ENCODE results near the gene NOXA1. TPM values are rescaled to one million over a fixed set of nuclear protein-coding genes. Genes with fewer than 3 reads are reported as not detected.

The NOXA1 gene
- total RNA-seq, 3 donors from 2014 or later = 0.34 to 0.82 (median 0.46) TPM

- H3K36me3 Mint-ChIP-seq (ENCODE audit: insufficient read depth) = peaks cover 2% of the 10 kb centered on the region
- no peaks in the 10 kb centered on the region for H3K9me3 Mint-ChIP-seq
- H3K27me3 Mint-ChIP-seq (ENCODE audit: low read depth) = no peaks in the 10 kb centered on the region
- peaks cover 15% of the 10 kb centered on the region for H3K4me1 Mint-ChIP-seq (ENCODE audit: low read depth)
- ATAC-seq (peak; percentile 48 to 67), DNase-seq (no peak)
- peak overlapping the region; percentile 60 for H3K4me3 Mint-ChIP-seq
Observed at GRCh38 chr9:137417161-137418021, 5.8 kb upstream of the NOXA1 start.

DNA sequence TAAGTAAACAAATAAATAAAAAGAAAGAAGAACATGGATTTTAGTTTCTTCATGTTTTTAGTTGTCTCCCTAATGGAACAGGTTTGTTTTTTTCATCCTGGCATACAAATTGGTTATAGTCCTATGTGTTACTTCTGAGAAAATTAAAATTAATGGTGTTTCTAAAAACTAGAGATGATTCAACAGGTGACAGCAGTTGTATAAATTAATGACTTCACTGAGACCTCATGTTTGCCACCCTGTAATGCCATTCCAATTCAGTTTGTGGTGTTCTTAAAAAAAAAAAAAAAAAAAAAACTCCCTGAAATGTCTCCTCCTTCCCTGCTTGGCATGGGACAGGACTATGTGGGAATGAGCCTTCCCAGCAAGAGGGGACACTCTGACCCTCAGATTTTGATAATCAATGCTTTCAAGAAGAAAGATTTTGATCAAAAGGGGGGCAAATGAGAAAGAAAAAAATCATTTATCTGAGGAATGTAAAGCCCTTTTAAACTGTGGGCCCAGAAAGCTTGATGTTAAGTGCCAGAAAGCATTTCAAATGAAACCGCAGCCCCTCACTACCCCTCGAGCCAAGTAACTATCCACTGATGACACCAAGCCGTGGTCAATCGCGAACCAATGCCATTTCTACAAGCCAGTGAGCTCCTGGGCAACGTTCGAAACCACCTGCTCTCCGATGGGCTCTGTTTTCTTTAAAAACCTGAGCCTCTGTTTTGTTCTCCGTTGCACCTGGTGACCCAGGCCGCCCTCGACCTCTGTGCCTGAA is 1.2 kb upstream of the NOXA1 start:
- peaks cover 17% of the 10 kb centered on the region for H3K4me1 Mint-ChIP-seq (ENCODE audit: low read depth)
- peak overlapping the region; percentile 82 for H3K4me3 Mint-ChIP-seq
- no peaks in the 10 kb centered on the region for H3K9me3 Mint-ChIP-seq
- ATAC-seq = no peak
- no peaks in the 10 kb centered on the region for H3K36me3 Mint-ChIP-seq (ENCODE audit: insufficient read depth)
- H3K27me3 Mint-ChIP-seq (ENCODE audit: low read depth) = no peaks in the 10 kb centered on the region
- DNase-seq = no peak

DNA sequence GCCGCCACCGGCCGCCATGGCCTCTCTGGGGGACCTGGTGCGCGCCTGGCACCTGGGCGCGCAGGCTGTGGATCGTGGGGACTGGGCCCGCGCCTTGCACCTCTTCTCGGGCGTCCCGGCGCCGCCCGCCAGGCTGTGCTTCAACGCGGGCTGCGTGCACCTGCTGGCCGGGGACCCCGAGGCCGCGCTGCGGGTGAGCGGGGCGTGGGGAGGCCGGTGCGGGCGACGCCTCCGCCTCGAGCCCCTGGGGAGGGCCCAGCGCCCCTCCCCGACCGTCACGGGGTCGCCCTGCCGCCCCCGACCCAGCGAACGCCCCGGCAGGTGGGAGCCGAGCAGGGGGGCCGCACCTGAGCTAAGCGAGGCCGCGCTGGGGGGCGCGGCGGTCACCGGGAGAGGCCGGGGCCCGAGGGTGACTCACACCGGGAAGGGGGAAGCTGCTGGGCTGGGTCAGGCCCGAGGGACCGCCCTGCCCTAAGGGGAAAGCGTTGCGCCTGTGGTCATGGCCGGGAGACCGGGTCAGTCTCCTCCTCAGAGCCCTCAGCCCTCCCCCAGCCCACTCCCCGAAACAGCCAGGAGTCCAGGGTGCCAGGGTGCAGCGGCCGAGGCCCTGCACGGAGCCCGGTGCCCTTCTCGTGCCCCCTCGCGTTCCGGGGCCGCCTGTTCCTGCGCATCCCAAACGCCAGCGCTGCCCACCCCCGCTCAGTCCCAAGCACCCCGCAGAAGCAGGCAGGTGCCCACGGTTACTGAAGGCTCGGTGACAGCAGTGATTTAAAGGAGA is 510 bp downstream of the NOXA1 start:
- Mint-ChIP-seq H3K27me3 (ENCODE audit: low read depth) (no peaks in the 10 kb centered on the region), H3K36me3 (ENCODE audit: insufficient read depth) (no peaks in the 10 kb centered on the region), H3K9me3 (no peaks in the 10 kb centered on the region), H3K4me3 (peak overlapping the region; percentile 68), H3K4me1 (ENCODE audit: low read depth) (peaks cover 17% of the 10 kb centered on the region)
- no peak for DNase-seq
- peak; percentile 55 to 57 for ATAC-seq

GRCh38 chr9:137426018-137426681 is 3.0 kb downstream of the NOXA1 start:
- ATAC-seq = no peak
- H3K9me3 Mint-ChIP-seq = no peaks in the 10 kb centered on the region

GRCh38 chr9:137427454-137428310 is 4.5 kb downstream of the NOXA1 start:
- no peak overlapping the region for H3K4me3 Mint-ChIP-seq
- peaks cover 4% of the 10 kb centered on the region for H3K4me1 Mint-ChIP-seq (ENCODE audit: low read depth)
- H3K9me3 Mint-ChIP-seq = no peaks in the 10 kb centered on the region
- DNase-seq (no peak), ATAC-seq (no peak)
- no peaks in the 10 kb centered on the region for H3K36me3 Mint-ChIP-seq (ENCODE audit: insufficient read depth)
- H3K27me3 Mint-ChIP-seq (ENCODE audit: low read depth) = no peaks in the 10 kb centered on the region

More at GRCh38 chr9:137426018-137426681, 3.0 kb downstream of the NOXA1 start:
- Mint-ChIP-seq H3K4me3 (no peak overlapping the region), H3K36me3 (ENCODE audit: insufficient read depth) (no peaks in the 10 kb centered on the region), H3K27me3 (ENCODE audit: low read depth) (no peaks in the 10 kb centered on the region), H3K4me1 (ENCODE audit: low read depth) (peaks cover 15% of the 10 kb centered on the region)
- DNase-seq = no peak

DNA sequence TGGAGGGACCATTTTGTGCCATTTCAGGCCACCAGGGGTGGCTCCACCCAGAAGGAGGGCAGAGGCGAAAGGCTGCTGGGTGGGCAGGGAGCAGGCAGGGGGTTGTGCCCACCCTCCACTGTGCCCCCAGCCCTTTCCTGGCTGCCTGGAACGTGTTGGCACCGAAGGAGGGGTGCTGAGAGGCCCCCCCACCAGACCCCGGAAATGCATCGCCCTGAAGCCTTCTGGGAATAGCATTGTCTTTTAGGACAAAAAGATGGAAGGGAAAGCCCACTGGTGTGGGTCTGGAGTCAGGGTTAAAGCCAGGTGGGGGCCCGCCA is 5.1 kb downstream of the NOXA1 start:
- Mint-ChIP-seq H3K27me3 (ENCODE audit: low read depth) (no peaks in the 10 kb centered on the region), H3K4me1 (ENCODE audit: low read depth) (peaks cover 4% of the 10 kb centered on the region), H3K36me3 (ENCODE audit: insufficient read depth) (no peaks in the 10 kb centered on the region), H3K4me3 (no peak overlapping the region), H3K9me3 (no peaks in the 10 kb centered on the region)
- ATAC-seq = no peak
- DNase-seq = no peak

DNA sequence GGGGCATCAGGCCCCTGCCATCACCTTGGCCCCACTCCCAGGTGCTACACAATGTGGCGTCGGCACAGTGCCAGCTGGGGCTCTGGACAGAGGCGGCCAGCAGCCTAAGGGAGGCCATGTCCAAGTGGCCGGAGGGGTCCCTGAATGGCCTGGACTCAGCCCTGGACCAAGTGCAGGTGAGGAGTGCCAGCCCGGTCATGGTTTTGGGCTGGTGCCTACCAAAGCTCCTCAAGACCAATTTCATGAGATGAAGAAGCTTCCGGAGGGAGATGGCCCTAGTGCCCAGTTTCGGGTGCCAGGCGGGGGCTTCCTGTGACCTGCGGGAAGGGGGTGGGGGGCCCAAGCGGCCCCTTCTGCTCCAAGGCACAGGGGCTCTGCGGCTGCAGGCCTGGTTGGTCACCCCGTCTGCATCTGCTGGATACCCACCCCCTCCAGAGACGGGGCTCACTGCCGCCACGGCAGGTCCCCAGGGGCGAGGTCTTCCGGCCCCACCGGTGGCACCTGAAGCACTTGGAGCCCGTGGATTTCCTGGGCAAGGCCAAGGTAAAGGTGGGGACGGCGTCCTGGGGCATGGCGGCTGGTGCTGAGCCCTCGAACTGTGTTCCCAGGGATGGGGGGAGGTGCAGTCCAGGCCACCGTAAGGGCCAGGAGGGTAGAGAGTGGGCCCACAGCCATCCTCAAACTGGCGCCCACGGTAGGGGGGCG is 5.8 kb downstream of the NOXA1 start:
- peaks cover 4% of the 10 kb centered on the region for H3K4me1 Mint-ChIP-seq (ENCODE audit: low read depth)
- no peaks in the 10 kb centered on the region for H3K27me3 Mint-ChIP-seq (ENCODE audit: low read depth)
- ATAC-seq (no peak), DNase-seq (no peak)
- H3K36me3 Mint-ChIP-seq (ENCODE audit: insufficient read depth) = no peaks in the 10 kb centered on the region
- H3K9me3 Mint-ChIP-seq = no peaks in the 10 kb centered on the region
- no peak overlapping the region for H3K4me3 Mint-ChIP-seq

- no peaks in the 10 kb centered on the region for H3K36me3 Mint-ChIP-seq (ENCODE audit: insufficient read depth)
- no peaks in the 10 kb centered on the region for H3K27me3 Mint-ChIP-seq (ENCODE audit: low read depth)
- no peak overlapping the region for H3K4me3 Mint-ChIP-seq
- DNase-seq (no peak), ATAC-seq (no peak)
- H3K9me3 Mint-ChIP-seq = no peaks in the 10 kb centered on the region
- H3K4me1 Mint-ChIP-seq (ENCODE audit: low read depth) = peaks cover under 1% of the 10 kb centered on the region
Observed at GRCh38 chr9:137429546-137429890, 6.3 kb downstream of the NOXA1 start.

DNA sequence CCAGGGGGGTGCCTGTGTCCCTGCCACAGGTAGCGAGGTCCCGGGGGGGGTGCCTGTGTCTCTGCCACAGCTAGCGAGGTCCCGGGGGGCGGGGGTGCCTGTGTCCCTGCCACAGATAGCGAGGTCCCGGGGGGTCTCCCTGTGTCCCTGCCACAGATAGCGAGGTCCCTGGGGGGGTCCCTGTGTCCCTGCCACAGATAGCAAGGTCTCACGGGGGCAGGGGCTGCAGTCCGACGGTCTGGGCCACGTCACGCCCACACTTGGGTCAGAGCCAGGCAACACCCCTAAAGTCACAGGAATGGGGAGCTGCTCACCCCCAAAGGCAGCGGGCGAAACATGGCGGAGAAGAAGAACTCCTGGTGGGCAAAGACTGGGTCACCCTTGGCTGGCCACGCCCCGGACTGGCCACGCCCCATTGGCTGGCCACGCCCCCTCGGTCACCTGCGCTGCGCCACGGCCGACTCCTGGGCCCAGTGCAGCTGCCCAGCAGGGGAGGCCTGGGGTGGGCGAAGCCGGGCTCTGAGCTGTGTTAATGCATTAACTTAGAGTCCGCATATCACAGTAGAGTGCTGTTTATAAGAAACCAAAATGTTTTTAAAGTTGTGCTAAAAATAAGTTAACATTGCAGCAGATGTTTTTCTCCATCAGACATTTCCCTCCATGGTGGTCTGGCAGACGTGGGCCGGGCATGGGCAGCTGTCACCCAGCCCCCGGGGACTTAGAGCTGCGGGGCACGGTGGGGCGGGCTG is 7.0 kb downstream of the NOXA1 start:
- Mint-ChIP-seq H3K4me3 (no peak overlapping the region), H3K36me3 (ENCODE audit: insufficient read depth) (no peaks in the 10 kb centered on the region)
- no peak for ATAC-seq

GRCh38 chr9:137430723-137431415 is 7.7 kb downstream of the NOXA1 start:
- ATAC-seq (no peak), DNase-seq (no peak)
- H3K36me3 Mint-ChIP-seq (ENCODE audit: insufficient read depth) = no peaks in the 10 kb centered on the region
- H3K27me3 Mint-ChIP-seq (ENCODE audit: low read depth) = no peaks in the 10 kb centered on the region
- H3K4me3 Mint-ChIP-seq = no peak overlapping the region
- H3K4me1 Mint-ChIP-seq (ENCODE audit: low read depth) = no peaks in the 10 kb centered on the region
- H3K9me3 Mint-ChIP-seq = no peaks in the 10 kb centered on the region

More for the DNA sequence above, 7.0 kb downstream of the NOXA1 start:
- no peaks in the 10 kb centered on the region for H3K4me1 Mint-ChIP-seq (ENCODE audit: low read depth)
- no peaks in the 10 kb centered on the region for H3K27me3 Mint-ChIP-seq (ENCODE audit: low read depth)
- no peaks in the 10 kb centered on the region for H3K9me3 Mint-ChIP-seq
- DNase-seq = no peak

GRCh38 chr9:137431416-137431931 is 8.3 kb downstream of the NOXA1 start:
- H3K9me3 Mint-ChIP-seq = no peaks in the 10 kb centered on the region
- H3K36me3 Mint-ChIP-seq (ENCODE audit: insufficient read depth) = no peaks in the 10 kb centered on the region
- no peaks in the 10 kb centered on the region for H3K4me1 Mint-ChIP-seq (ENCODE audit: low read depth)
- H3K4me3 Mint-ChIP-seq = no peak overlapping the region
- no peak for DNase-seq
- no peaks in the 10 kb centered on the region for H3K27me3 Mint-ChIP-seq (ENCODE audit: low read depth)
- no peak for ATAC-seq

All from activated T-cell treated with anti-CD3 and anti-CD28 coated beads, Interleukin-2, amount 50 U/mL, for 4 hours (primary cell).